M059J (cell line): ENCODE data around the gene RXRG. TPM values are rescaled to one million over a fixed set of nuclear protein-coding genes. Genes with fewer than 3 reads are reported as not detected.

Source experiments
- DNase-seq: peaks from one replicate; pipeline ENCODE4 v3.0.0-alpha.2; 2012; ENCODE audit warnings: low read depth
- total RNA-seq: library from RNA; depleted of rRNA; stranded (reverse); fragments of >200 nt; shearing (Covaris generic); gene quantifications from 2 replicates; pipeline ENCODE4 v1.2.3, GENCODE V29; 2014; rRNA removed

Gene RXRG
- total RNA-seq, 1 experiment from 2014 or later: not detected

GRCh38 chr1:165369255-165369848, 75.6 kb downstream of the RXRG start:
- peak; percentile 37 for DNase-seq

GRCh38 chr1:165367375-165367993, 77.4 kb downstream of the RXRG start:
- DNase-seq: peak; percentile 67

GRCh38 chr1:165365341-165365740, 79.6 kb downstream of the RXRG start:
- DNase-seq: no peak

- no peak for DNase-seq
Observed at GRCh38 chr1:165364568-165365133, 80.3 kb downstream of the RXRG start.

- no peak for DNase-seq
Observed at GRCh38 chr1:165356876-165357275, 88.0 kb downstream of the RXRG start.

- no peak for DNase-seq
Observed at GRCh38 chr1:165355977-165356811, 88.7 kb downstream of the RXRG start, which contains the start of gene LMX1A. Gene LMX1A, minus strand, starts transcription at chr1:165356715. Its CDS starts 1,156 bp downstream, at chr1:165355559.

GRCh38 chr1:165355139-165355976, 89.6 kb downstream of the RXRG start:
- no peak for DNase-seq

GRCh38 chr1:165354739-165355138, 90.2 kb downstream of the RXRG start:
- no peak for DNase-seq

GRCh38 chr1:165353731-165354671, 90.9 kb downstream of the RXRG start:
- DNase-seq: no peak

- no peak for DNase-seq
Observed at GRCh38 chr1:165352442-165353293, 92.3 kb downstream of the RXRG start.

GRCh38 chr1:165351863-165352441, 93.0 kb downstream of the RXRG start:
- DNase-seq: no peak

Other genes starting within 250 kb of the RXRG start
- not detected in 2 replicates for gene LMX1A, start 88.4 kb downstream of the RXRG start, total RNA-seq
- not detected in 2 replicates for gene LRRC52, start 98.9 kb upstream of the RXRG start, total RNA-seq
- 89.6 and 99.6 TPM in 2 replicates for gene MGST3, start 186.1 kb upstream of the RXRG start, total RNA-seq